Stimulated activated naive CD8-positive, alpha-beta T cell treated with anti-CD3 and anti-CD28 coated beads, Interleukin-15, amount 100 ng/mL, for 72 hours (primary cell): Measurements from ENCODE around the gene CLEC11A.

ENCODE experiments used
- ATAC-seq: fragments of 150-1000 bp; cut with Tn5 transposase; 2 replicates; pipeline ENCODE4 v1.10.0; 2021; ENCODE audit warnings: mild to moderate bottlenecking, moderate library complexity
- DNase-seq, 2 donors: peaks; one replicate each; pipeline ENCODE4 v3.0.0; 2021 to 2022
- H3K27ac Mint-ChIP-seq, 2 donors: one replicate each; pipeline ENCODE4 v1.8.0; 2022; ENCODE audit warnings: mild to moderate bottlenecking in 2 of 2, mixed read lengths in 2 of 2, moderate library complexity in 2 of 2
- H3K27me3 Mint-ChIP-seq: one replicate; pipeline ENCODE4 v1.8.0; 2022; ENCODE audit warnings: mixed read lengths
- H3K4me1 Mint-ChIP-seq: one replicate; pipeline ENCODE4 v1.8.0; 2022; ENCODE audit warnings: mild to moderate bottlenecking, mixed read lengths
- H3K4me3 Mint-ChIP-seq, 2 donors: one replicate each; pipeline ENCODE4 v1.8.0; 2022; ENCODE audit warnings: mild to moderate bottlenecking in 2 of 2, mixed read lengths in 2 of 2, moderate library complexity in 1 of 2
- H3K9me3 Mint-ChIP-seq, 2 donors: one replicate each; pipeline ENCODE4 v1.8.0; 2022; ENCODE audit warnings: mixed read lengths in 2 of 2

Gene CLEC11A

GRCh38 chr19:50723069-50723468, at the start of gene CLEC11A:
CLEC11A (plus strand) TSS chr19:50723364; CDS start chr19:50723526, 162 bp downstream.
- ATAC-seq (no peak), DNase-seq (no peak)
- Mint-ChIP-seq H3K9me3 (no peaks in the 10 kb centered on the region), H3K27me3 (peaks cover 41% of the 10 kb centered on the region), H3K4me1 (peaks cover 61% of the 10 kb centered on the region), H3K4me3 (peak within 1 kb of the TSS; percentile 77 to 85), H3K27ac (no peak within 1 kb of the TSS)

- peaks cover 13% of the 10 kb centered on the region for H3K4me1 Mint-ChIP-seq
- no peak overlapping the region for H3K4me3 Mint-ChIP-seq
- ATAC-seq (no peak), DNase-seq (no peak)
- no peak overlapping the region for H3K27ac Mint-ChIP-seq
- H3K9me3 Mint-ChIP-seq = no peaks in the 10 kb centered on the region
- H3K27me3 Mint-ChIP-seq = peaks cover 62% of the 10 kb centered on the region
Measured at GRCh38 chr19:50676625-50677197, 46.5 kb upstream of the CLEC11A start.

GRCh38 chr19:50677636-50678035, 45.5 kb upstream of the CLEC11A start:
- Mint-ChIP-seq H3K4me1 (peaks cover 13% of the 10 kb centered on the region), H3K27ac (no peak overlapping the region), H3K9me3 (no peaks in the 10 kb centered on the region), H3K27me3 (peaks cover 61% of the 10 kb centered on the region), H3K4me3 (no peak overlapping the region)
- ATAC-seq (no peak), DNase-seq (no peak)

- DNase-seq (no peak), ATAC-seq (no peak)
- peaks cover 55% of the 10 kb centered on the region for H3K27me3 Mint-ChIP-seq
- H3K27ac Mint-ChIP-seq = no peak overlapping the region
- peaks cover 13% of the 10 kb centered on the region for H3K4me1 Mint-ChIP-seq
- no peak overlapping the region for H3K4me3 Mint-ChIP-seq
- H3K9me3 Mint-ChIP-seq = no peaks in the 10 kb centered on the region
Measured at GRCh38 chr19:50678323-50678722, 44.8 kb upstream of the CLEC11A start.

GRCh38 chr19:50679177-50680125, 43.7 kb upstream of the CLEC11A start:
- no peak overlapping the region for H3K4me3 Mint-ChIP-seq
- H3K27ac Mint-ChIP-seq = no peak overlapping the region
- H3K27me3 Mint-ChIP-seq = peaks cover 51% of the 10 kb centered on the region
- DNase-seq (peak; percentile 82 to 84), ATAC-seq (peak; percentile 97)
- H3K9me3 Mint-ChIP-seq = no peaks in the 10 kb centered on the region
- H3K4me1 Mint-ChIP-seq = peaks cover 13% of the 10 kb centered on the region

GRCh38 chr19:50686310-50687032, 36.7 kb upstream of the CLEC11A start:
- H3K4me3 Mint-ChIP-seq = no peak overlapping the region
- no peaks in the 10 kb centered on the region for H3K4me1 Mint-ChIP-seq
- H3K9me3 Mint-ChIP-seq = no peaks in the 10 kb centered on the region
- no peak for ATAC-seq
- H3K27me3 Mint-ChIP-seq = peaks cover 58% of the 10 kb centered on the region
- H3K27ac Mint-ChIP-seq = no peak overlapping the region
- no peak for DNase-seq

- Mint-ChIP-seq H3K9me3 (no peaks in the 10 kb centered on the region), H3K27me3 (peaks cover 69% of the 10 kb centered on the region), H3K4me3 (no peak overlapping the region), H3K27ac (no peak overlapping the region), H3K4me1 (peaks cover 1% of the 10 kb centered on the region)
- DNase-seq = no peak
- ATAC-seq = no peak
Measured at GRCh38 chr19:50688766-50689165, 34.4 kb upstream of the CLEC11A start.

GRCh38 chr19:50690439-50690838, 32.7 kb upstream of the CLEC11A start:
- Mint-ChIP-seq H3K27ac (peak overlapping the region in 1 of 2 donors; percentile 9), H3K4me3 (no peak overlapping the region), H3K4me1 (peaks cover 9% of the 10 kb centered on the region), H3K27me3 (peaks cover 65% of the 10 kb centered on the region), H3K9me3 (no peaks in the 10 kb centered on the region)
- ATAC-seq = no peak
- no peak for DNase-seq

GRCh38 chr19:50693064-50693975, 29.8 kb upstream of the CLEC11A start:
- ATAC-seq (no peak), DNase-seq (no peak)
- Mint-ChIP-seq H3K4me3 (no peak overlapping the region), H3K27me3 (peaks cover 82% of the 10 kb centered on the region), H3K27ac (no peak overlapping the region), H3K4me1 (peaks cover 9% of the 10 kb centered on the region), H3K9me3 (no peaks in the 10 kb centered on the region)

- no peak overlapping the region for H3K4me3 Mint-ChIP-seq
- DNase-seq = no peak
- peaks cover 9% of the 10 kb centered on the region for H3K4me1 Mint-ChIP-seq
- H3K27me3 Mint-ChIP-seq = peaks cover 87% of the 10 kb centered on the region
- ATAC-seq = peak; percentile 27
- H3K9me3 Mint-ChIP-seq = no peaks in the 10 kb centered on the region
- H3K27ac Mint-ChIP-seq = no peak overlapping the region
Measured at GRCh38 chr19:50694815-50695145, 28.4 kb upstream of the CLEC11A start.

GRCh38 chr19:50695251-50696093, 27.7 kb upstream of the CLEC11A start:
- ATAC-seq = peak; percentile 55
- no peak overlapping the region for H3K4me3 Mint-ChIP-seq

GRCh38 chr19:50696094-50696483, 27.1 kb upstream of the CLEC11A start:
- peaks cover 85% of the 10 kb centered on the region for H3K27me3 Mint-ChIP-seq
- DNase-seq (no peak), ATAC-seq (no peak)
- peaks cover 9% of the 10 kb centered on the region for H3K4me1 Mint-ChIP-seq
- no peak overlapping the region for H3K27ac Mint-ChIP-seq
- H3K9me3 Mint-ChIP-seq = no peaks in the 10 kb centered on the region
- no peak overlapping the region for H3K4me3 Mint-ChIP-seq

More at GRCh38 chr19:50695251-50696093, 27.7 kb upstream of the CLEC11A start:
- DNase-seq = peak in 1 of 2 donors; percentile 41
- peaks cover 9% of the 10 kb centered on the region for H3K4me1 Mint-ChIP-seq
- no peaks in the 10 kb centered on the region for H3K9me3 Mint-ChIP-seq
- H3K27me3 Mint-ChIP-seq = peaks cover 89% of the 10 kb centered on the region
- no peak overlapping the region for H3K27ac Mint-ChIP-seq

GRCh38 chr19:50697414-50698124, 25.6 kb upstream of the CLEC11A start:
- no peak overlapping the region for H3K4me3 Mint-ChIP-seq
- peaks cover 71% of the 10 kb centered on the region for H3K27me3 Mint-ChIP-seq
- ATAC-seq = no peak
- no peak overlapping the region for H3K27ac Mint-ChIP-seq
- DNase-seq = no peak
- peaks cover 9% of the 10 kb centered on the region for H3K4me1 Mint-ChIP-seq
- no peaks in the 10 kb centered on the region for H3K9me3 Mint-ChIP-seq
